Prostate gland (tissue), 2 donors: Measurements from ENCODE around the gene FAF2. TPM values are rescaled to one million over a fixed set of nuclear protein-coding genes. Genes with fewer than 3 reads are reported as not detected.

ENCODE experiments used
- DNase-seq: peaks from one replicate; pipeline ENCODE4 v3.0.0-alpha.2; 2019; ENCODE audit warnings: low spot score
- H3K27ac ChIP-seq, 2 donors: fragments of 200-600 bp; sonication (generic); 2 replicates each; pipeline ENCODE4 v1.5.1; 2017 to 2019
- H3K27me3 ChIP-seq: fragments of 200-600 bp; sonication (generic); replicated peaks from 2 replicates; pipeline ENCODE4 v1.5.1; 2019; ENCODE audit not compliant: insufficient read depth
- H3K36me3 ChIP-seq, 2 donors: fragments of 200-600 bp; sonication (generic); 1 replicate in 1 of 2; 2 replicates in 1 of 2; pipeline versions ENCODE4 v1.5.1 to v1.8.1; 2017 to 2019
- H3K4me1 ChIP-seq: fragments of 200-600 bp; sonication (generic); replicated peaks from 2 replicates; pipeline ENCODE4 v1.5.1; 2019
- H3K4me3 ChIP-seq, 2 donors: fragments of 200-600 bp; sonication (generic); 2 replicates each; pipeline ENCODE4 v1.5.1; 2017 to 2019
- H3K9me3 ChIP-seq: fragments of 200-600 bp; sonication (generic); 2 replicates; pipeline ENCODE4 v1.5.1; 2017
- POLR2A ChIP-seq: fragments of 450-650 bp; IDR thresholded peaks from one replicate; pipeline ENCODE4 v1.6.1; 2016; ENCODE audit warnings: antibody characterized with exemption, mild to moderate bottlenecking
- POLR2AphosphoS5 ChIP-seq: sonication (generic); formaldehyde crosslinking; IDR thresholded peaks from one replicate; pipeline ENCODE4 v1.6.1; 2017; ENCODE audit warnings: antibody characterized with exemption
- WGBS: methylation state at CpG from one replicate; pipeline ENCODE4 v1.1.5; 2018; 5-methylcytosine and 5-hydroxymethylcytosine counted together
- intact Hi-C: fragments of 100-400 bp; cut with DNase I; formaldehyde crosslinking; loops from one replicate; pipeline ENCODE4 v1.14.2; 2022
- total RNA-seq, 2 donors: library from RNA; depleted of rRNA; stranded (reverse); fragments of >200 nt; gene quantifications; one replicate each; pipeline ENCODE4 v1.1.0, GENCODE V29; 2016
- TF ChIP-seq, protein P1 (sequence below), 4 experiments: fragments of 200-600 bp in 2 of 4; fragments of 450-650 bp in 2 of 4; sonication (generic) in 2 of 4; IDR thresholded peaks; 1 replicate in 3 of 4; 2 replicates in 1 of 4; pipeline ENCODE4 v1.5.1; 2016 to 2019; ENCODE audit warnings: antibody characterized with exemption in 4 of 4, mild to moderate bottlenecking in 2 of 4, moderate library complexity in 2 of 4

The FAF2 gene
- total RNA-seq, 2 donors from 2014 or later, result 36.8 to 43.5 TPM

GRCh38 chr5:176414704-176415103, 33.5 kb upstream of the FAF2 start:
- DNase-seq, result no peak
- TF ChIP-seq POLR2A (no peak), POLR2AphosphoS5 (no peak)
- TF ChIP-seq, protein P1, sequence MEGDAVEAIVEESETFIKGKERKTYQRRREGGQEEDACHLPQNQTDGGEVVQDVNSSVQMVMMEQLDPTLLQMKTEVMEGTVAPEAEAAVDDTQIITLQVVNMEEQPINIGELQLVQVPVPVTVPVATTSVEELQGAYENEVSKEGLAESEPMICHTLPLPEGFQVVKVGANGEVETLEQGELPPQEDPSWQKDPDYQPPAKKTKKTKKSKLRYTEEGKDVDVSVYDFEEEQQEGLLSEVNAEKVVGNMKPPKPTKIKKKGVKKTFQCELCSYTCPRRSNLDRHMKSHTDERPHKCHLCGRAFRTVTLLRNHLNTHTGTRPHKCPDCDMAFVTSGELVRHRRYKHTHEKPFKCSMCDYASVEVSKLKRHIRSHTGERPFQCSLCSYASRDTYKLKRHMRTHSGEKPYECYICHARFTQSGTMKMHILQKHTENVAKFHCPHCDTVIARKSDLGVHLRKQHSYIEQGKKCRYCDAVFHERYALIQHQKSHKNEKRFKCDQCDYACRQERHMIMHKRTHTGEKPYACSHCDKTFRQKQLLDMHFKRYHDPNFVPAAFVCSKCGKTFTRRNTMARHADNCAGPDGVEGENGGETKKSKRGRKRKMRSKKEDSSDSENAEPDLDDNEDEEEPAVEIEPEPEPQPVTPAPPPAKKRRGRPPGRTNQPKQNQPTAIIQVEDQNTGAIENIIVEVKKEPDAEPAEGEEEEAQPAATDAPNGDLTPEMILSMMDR (IDR thresholded peaks at IDR 0.05), result no peak
- Histone ChIP-seq H3K27ac (no peak overlapping the region), H3K4me1 (no peaks in the 10 kb centered on the region), H3K36me3 (no peaks in the 10 kb centered on the region), H3K9me3 (no peaks in the 10 kb centered on the region), H3K27me3 (no peaks in the 10 kb centered on the region), H3K4me3 (no peak overlapping the region)
- 49% methylated on average over 3 of the region's 3 CpGs for WGBS
- intact Hi-C loops, result loop anchor here (5.0 to 10.0 kb wide), 3 partner anchors 123 to 230 kb away; partner anchors contain the start of genes RNF44 and TSPAN17

DNA sequence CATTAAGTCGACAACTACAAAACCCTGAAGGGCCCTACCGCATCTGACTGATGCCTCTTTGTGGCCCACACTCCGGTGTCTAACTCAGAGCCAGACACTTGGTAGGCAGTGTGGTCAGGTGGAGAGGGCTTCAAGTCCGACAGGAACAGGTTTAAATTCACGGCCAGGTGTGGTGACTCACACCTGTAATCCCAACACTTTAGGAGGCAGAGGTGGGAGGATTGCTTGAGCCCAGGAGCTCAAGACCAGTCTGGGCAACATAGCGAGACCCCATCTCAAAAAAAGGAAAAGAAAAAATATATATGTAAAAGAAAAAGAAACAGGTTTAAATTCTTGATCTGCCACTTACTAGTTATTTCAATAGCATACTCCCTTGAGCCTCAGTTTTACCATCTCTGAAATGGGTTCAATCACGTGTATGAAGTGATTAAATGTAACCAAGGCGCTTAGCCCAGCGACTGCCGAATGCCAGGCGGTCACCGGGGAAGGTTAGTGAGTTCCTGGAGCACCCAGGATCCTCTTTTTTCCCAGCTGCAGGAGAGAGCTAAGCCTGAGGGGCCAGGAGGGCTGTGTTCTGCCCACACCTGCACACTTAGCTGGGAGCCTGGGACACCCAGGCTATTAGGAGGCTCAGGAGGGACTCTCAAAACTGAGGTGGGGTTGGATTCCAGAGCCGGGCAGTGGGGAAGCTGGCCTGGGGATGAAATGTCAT, 32.8 kb upstream of the FAF2 start:
- no peaks in the 10 kb centered on the region for H3K36me3 ChIP-seq
- no peaks in the 10 kb centered on the region for H3K4me1 ChIP-seq
- H3K9me3 ChIP-seq, result no peaks in the 10 kb centered on the region
- no peak for TF ChIP-seq POLR2A
- TF ChIP-seq, protein P1 (IDR thresholded peaks at IDR 0.05), result no peak
- no peak for TF ChIP-seq POLR2AphosphoS5
- peak overlapping the region; percentile 83 to 85 for H3K27ac ChIP-seq
- no peaks in the 10 kb centered on the region for H3K27me3 ChIP-seq
- 65% methylated on average over 13 of the region's 13 CpGs for WGBS
- DNase-seq, result no peak
- peak overlapping the region; percentile 92 to 98 for H3K4me3 ChIP-seq
- intact Hi-C loops, result loop anchor here (5.0 to 10.0 kb wide), 3 partner anchors 122 to 229 kb away; partner anchors contain the start of genes RNF44 and TSPAN17

DNA sequence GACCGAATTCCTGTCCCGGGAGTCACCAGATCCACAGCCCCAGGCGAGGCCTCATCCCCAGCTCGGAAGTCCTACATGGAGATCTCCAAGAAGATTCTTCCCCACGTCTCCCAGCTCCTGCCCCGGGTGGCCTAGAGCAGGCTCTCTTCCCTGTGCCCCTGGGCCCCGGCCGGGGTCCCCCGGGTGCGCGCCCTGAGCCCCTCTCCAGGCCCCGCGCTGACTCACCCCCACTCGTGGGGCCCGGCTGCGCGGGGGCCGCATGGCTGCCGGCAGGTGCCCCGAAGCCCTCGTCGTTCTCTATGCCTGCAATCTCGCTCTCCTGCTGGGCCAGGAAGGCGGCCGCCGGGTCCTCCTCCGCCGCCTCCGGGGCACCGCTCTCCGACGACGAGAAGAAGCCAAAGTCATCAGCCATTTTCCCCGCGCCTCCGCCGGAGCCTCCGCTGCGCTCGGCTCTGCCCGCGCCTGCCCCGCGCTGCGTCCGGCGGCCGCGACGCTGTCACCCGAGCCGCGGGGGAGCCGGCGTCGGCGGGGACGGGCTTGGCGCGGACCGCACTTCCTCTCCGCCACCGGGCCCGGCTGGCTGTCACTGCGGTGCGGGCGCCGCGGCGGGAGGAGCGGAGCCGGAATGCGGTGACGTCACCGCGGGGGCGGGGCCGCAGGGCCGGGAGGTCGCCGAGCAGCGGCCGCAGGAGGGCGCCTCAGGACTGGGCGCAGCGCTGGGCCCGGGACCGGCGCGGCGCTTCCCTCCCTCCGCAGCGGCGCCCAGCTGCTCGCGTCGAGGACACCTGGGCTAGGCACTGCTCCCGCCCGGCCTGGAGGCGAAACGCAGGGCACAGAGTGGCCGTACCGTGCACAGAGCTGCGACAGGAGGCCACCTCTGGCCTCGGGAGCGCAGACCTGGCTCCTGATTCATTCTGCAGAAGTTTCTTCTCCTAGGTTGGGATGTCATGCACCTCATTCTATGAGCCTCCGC, 31.9 kb upstream of the FAF2 start, which contains the start of gene CLTB:
Gene CLTB, minus strand, starts transcription at position 588 of the 973 bp plus-strand sequence. Its CDS starts 176 bp downstream, at position 412.
- peak; percentile 11 for TF ChIP-seq POLR2AphosphoS5
- TF ChIP-seq, protein P1 (IDR thresholded peaks at IDR 0.05), result peak; percentile 83 to 98 (median 93)
- peak; percentile 90 for TF ChIP-seq POLR2A
- H3K9me3 ChIP-seq, result no peaks in the 10 kb centered on the region
- 2% methylated on average over 62 of the region's 107 CpGs for WGBS
- H3K4me1 ChIP-seq, result no peaks in the 10 kb centered on the region
- H3K4me3 ChIP-seq, result peak within 1 kb of the TSS; percentile 92 to 98
- no peaks in the 10 kb centered on the region for H3K36me3 ChIP-seq
- no peaks in the 10 kb centered on the region for H3K27me3 ChIP-seq
- peak within 1 kb of the TSS; percentile 83 to 85 for H3K27ac ChIP-seq
- intact Hi-C loops, result loop anchor here (2.0 to 10.0 kb wide), 4 partner anchors 33 to 229 kb away; partner anchors contain the start of genes FAF2, RNF44 and TSPAN17
- peak; percentile 92 for DNase-seq

- Histone ChIP-seq H3K9me3 (no peaks in the 10 kb centered on the region), H3K27ac (peak overlapping the region; percentile 58 to 85), H3K4me1 (no peaks in the 10 kb centered on the region), H3K4me3 (no peak overlapping the region), H3K36me3 (no peaks in the 10 kb centered on the region), H3K27me3 (no peaks in the 10 kb centered on the region)
- intact Hi-C loops, result loop anchor here (2.0 to 10.0 kb wide), 4 partner anchors 32 to 228 kb away; partner anchors contain the start of genes FAF2, RNF44 and TSPAN17
- TF ChIP-seq POLR2AphosphoS5, result no peak
- TF ChIP-seq POLR2A, result no peak
- TF ChIP-seq, protein P1 (IDR thresholded peaks at IDR 0.05), result no peak
- 80% methylated on average over 11 of the region's 11 CpGs for WGBS
- DNase-seq, result no peak
Measured at GRCh38 chr5:176416965-176417364, 31.2 kb upstream of the FAF2 start.
